ENCODE measurements around the gene DNM3. TPM values are rescaled to one million over a fixed set of nuclear protein-coding genes. Genes with fewer than 3 reads are reported as not detected.
"Not testable (repeated sequence)": the region's sequence is repeated elsewhere in the genome, so short reads cannot be mapped to it uniquely, and the experiment has no call there.

The DNM3 gene
- total RNA-seq, 6 donors from 2014 or later = 7.1 to 30.4 (median 10.3) TPM

GRCh38 chr1:172299515-172299914, 458.2 kb downstream of the DNM3 start:
- ATAC-seq (ENCODE audit: low FRiP score in 2 of 2) (no peak), DNase-seq (no peak)
- H3K4me3 ChIP-seq = no peak overlapping the region
- no peaks in the 10 kb centered on the region for H3K4me1 ChIP-seq
- no peaks in the 10 kb centered on the region for H3K36me3 ChIP-seq
- no peak overlapping the region for H3K27ac ChIP-seq
- H3K27me3 ChIP-seq = no peaks in the 10 kb centered on the region
- H3K9me3 ChIP-seq = peaks cover 0 to 4% (median 0%) of the 10 kb centered on the region in 4 donors
- TF ChIP-seq CTCF (IDR thresholded peaks at IDR 0.05) (no peak), POLR2AphosphoS5 (IDR thresholded peaks at IDR 0.05) (no peak), EP300 (IDR thresholded peaks at IDR 0.05) (no peak), POLR2A (IDR thresholded peaks at IDR 0.05) (no peak)

- not testable (repeated sequence) for ATAC-seq (ENCODE audit: low FRiP score in 2 of 2); H3K36me3 ChIP-seq; H3K4me3 ChIP-seq; H3K4me1 ChIP-seq; H3K27ac ChIP-seq; DNase-seq; H3K27me3 ChIP-seq; H3K9me3 ChIP-seq
- WGBS, 2 donors = 83 to 87% methylated on average over 4 of the region's 4 CpGs
These were observed 466.2 kb downstream of the DNM3 start for GRCh38 chr1:172307508-172307907.

GRCh38 chr1:172308142-172308541, 466.8 kb downstream of the DNM3 start:
- Histone ChIP-seq H3K4me3 (no peak overlapping the region), H3K36me3 (no peaks in the 10 kb centered on the region), H3K4me1 (no peaks in the 10 kb centered on the region), H3K27ac (no peak overlapping the region), H3K9me3 (no peaks in the 10 kb centered on the region), H3K27me3 (no peaks in the 10 kb centered on the region)
- TF ChIP-seq POLR2A (IDR thresholded peaks at IDR 0.05) (no peak), EP300 (IDR thresholded peaks at IDR 0.05) (no peak), POLR2AphosphoS5 (IDR thresholded peaks at IDR 0.05) (no peak), CTCF (IDR thresholded peaks at IDR 0.05) (no peak)
- ATAC-seq (ENCODE audit: low FRiP score in 2 of 2) = no peak
- DNase-seq = no peak
- 82 to 86% methylated on average over 2 of the region's 2 CpGs for WGBS, 2 donors

- no peak for TF ChIP-seq POLR2A (IDR thresholded peaks at IDR 0.05)
- TF ChIP-seq EP300 (IDR thresholded peaks at IDR 0.05) = no peak
- TF ChIP-seq CTCF (IDR thresholded peaks at IDR 0.05) = no peak
- no peak for TF ChIP-seq POLR2AphosphoS5 (IDR thresholded peaks at IDR 0.05)
- H3K27me3 ChIP-seq = no peaks in the 10 kb centered on the region
- H3K9me3 ChIP-seq = no peaks in the 10 kb centered on the region
- H3K4me3 ChIP-seq = no peak overlapping the region
- H3K27ac ChIP-seq = no peak overlapping the region
- H3K36me3 ChIP-seq = no peaks in the 10 kb centered on the region
- WGBS, 2 donors = 70 to 87% methylated on average over 4 of the region's 4 CpGs
- ATAC-seq (ENCODE audit: low FRiP score in 2 of 2) (no peak), DNase-seq (no peak)
- no peaks in the 10 kb centered on the region for H3K4me1 ChIP-seq
These were observed 467.3 kb downstream of the DNM3 start for GRCh38 chr1:172308577-172308976.

- ATAC-seq (ENCODE audit: low FRiP score in 2 of 2) (no peak), DNase-seq (no peak)
- H3K4me1 ChIP-seq = peaks cover 0 to 18% (median 8%) of the 10 kb centered on the region in 4 donors
- H3K9me3 ChIP-seq = no peaks in the 10 kb centered on the region
- no peak overlapping the region for H3K27ac ChIP-seq
- H3K36me3 ChIP-seq = no peaks in the 10 kb centered on the region
- H3K4me3 ChIP-seq = no peak overlapping the region
- no peaks in the 10 kb centered on the region for H3K27me3 ChIP-seq
- WGBS, 2 donors = 66 to 71% methylated on average over 6 of the region's 6 CpGs
- TF ChIP-seq CTCF (IDR thresholded peaks at IDR 0.05) (no peak), POLR2AphosphoS5 (IDR thresholded peaks at IDR 0.05) (no peak), POLR2A (IDR thresholded peaks at IDR 0.05) (no peak), EP300 (IDR thresholded peaks at IDR 0.05) (no peak)
These were observed 479.4 kb downstream of the DNM3 start for GRCh38 chr1:172320733-172321132.
